Subcutaneous adipose tissue (tissue), 4 donors: ENCODE results near the gene EIF2AK2. TPM values are rescaled to one million over a fixed set of nuclear protein-coding genes. Genes with fewer than 3 reads are reported as not detected.

Source experiments
- total RNA-seq, 4 donors: library from RNA; depleted of rRNA; stranded (reverse); fragments of >200 nt; gene quantifications; one replicate each; pipeline ENCODE4 v1.1.0, GENCODE V29; 2016
- TF ChIP-seq, protein P1 (sequence below): fragments of 450-650 bp; IDR thresholded peaks from one replicate; pipeline ENCODE4 v1.5.1; 2016; ENCODE audit warnings: low read depth, mild to moderate bottlenecking, control low read depth, antibody characterized with exemption, moderate library complexity

EIF2AK2 gene
- total RNA-seq, 4 donors from 2014 or later = 24.2 to 30.2 (median 27.5) TPM

GRCh38 chr2:37059841-37060240 lies 96.9 kb downstream of the EIF2AK2 start:
- TF ChIP-seq, protein P1, sequence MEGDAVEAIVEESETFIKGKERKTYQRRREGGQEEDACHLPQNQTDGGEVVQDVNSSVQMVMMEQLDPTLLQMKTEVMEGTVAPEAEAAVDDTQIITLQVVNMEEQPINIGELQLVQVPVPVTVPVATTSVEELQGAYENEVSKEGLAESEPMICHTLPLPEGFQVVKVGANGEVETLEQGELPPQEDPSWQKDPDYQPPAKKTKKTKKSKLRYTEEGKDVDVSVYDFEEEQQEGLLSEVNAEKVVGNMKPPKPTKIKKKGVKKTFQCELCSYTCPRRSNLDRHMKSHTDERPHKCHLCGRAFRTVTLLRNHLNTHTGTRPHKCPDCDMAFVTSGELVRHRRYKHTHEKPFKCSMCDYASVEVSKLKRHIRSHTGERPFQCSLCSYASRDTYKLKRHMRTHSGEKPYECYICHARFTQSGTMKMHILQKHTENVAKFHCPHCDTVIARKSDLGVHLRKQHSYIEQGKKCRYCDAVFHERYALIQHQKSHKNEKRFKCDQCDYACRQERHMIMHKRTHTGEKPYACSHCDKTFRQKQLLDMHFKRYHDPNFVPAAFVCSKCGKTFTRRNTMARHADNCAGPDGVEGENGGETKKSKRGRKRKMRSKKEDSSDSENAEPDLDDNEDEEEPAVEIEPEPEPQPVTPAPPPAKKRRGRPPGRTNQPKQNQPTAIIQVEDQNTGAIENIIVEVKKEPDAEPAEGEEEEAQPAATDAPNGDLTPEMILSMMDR = no peak

GRCh38 chr2:37052600-37053332 lies 104.0 kb downstream of the EIF2AK2 start:
- TF ChIP-seq, protein P1 = no peak

Other genes starting within 250 kb of the EIF2AK2 start
- gene STRN, start 190.4 kb downstream of the EIF2AK2 start, total RNA-seq = 10 to 100 TPM; 21.3 to 34.9 (median 27.9) TPM
- 10 to 100 TPM; 32.8 to 54.2 (median 45.6) TPM for gene HEATR5B, start 72.6 kb downstream of the EIF2AK2 start, total RNA-seq
- gene GPATCH11, start 72.5 kb downstream of the EIF2AK2 start, total RNA-seq = 10 to 100 TPM; 30.3 to 61.4 (median 43.8) TPM
- gene SULT6B1, start 31.7 kb upstream of the EIF2AK2 start, total RNA-seq = not detected
- 10 to 100 TPM; 20.0 to 22.8 (median 21.4) TPM for gene CEBPZOS, start 39.5 kb upstream of the EIF2AK2 start, total RNA-seq
- gene CEBPZ, start 74.6 kb upstream of the EIF2AK2 start, total RNA-seq = 10 to 100 TPM; 29.3 to 67.8 (median 39.7) TPM
- gene NDUFAF7, start 74.7 kb upstream of the EIF2AK2 start, total RNA-seq = 10 to 100 TPM; 14.5 to 22.9 (median 18.5) TPM
- 10 to 100 TPM; 40.6 to 56.7 (median 43.6) TPM for gene PRKD3, start 167.9 kb upstream of the EIF2AK2 start, total RNA-seq
- gene QPCT, start 187.7 kb upstream of the EIF2AK2 start, total RNA-seq = 10 to 100 TPM in 1 of 4 donors, 1 to 10 TPM in 3; 2.4 to 15.6 (median 5.1) TPM